Peyer's patch (tissue), 4 donors: ENCODE data around the gene RAD51C.

ENCODE experiments used
- CTCF ChIP-seq, 6 experiments: fragments of 450-650 bp in 4 of 6; fragments of 200-600 bp in 2 of 6; sonication (generic) in 1 of 6; IDR thresholded peaks; one replicate each; pipeline ENCODE4 v1.5.1; 2017 to 2019; ENCODE audit warnings: antibody characterized with exemption in 6 of 6, mild to moderate bottlenecking in 3 of 6, moderate library complexity in 1 of 6
- POLR2A ChIP-seq, 2 donors: fragments of 450-650 bp; IDR thresholded peaks; one replicate each; pipeline ENCODE4 v1.5.1; 2017; ENCODE audit warnings: antibody characterized with exemption in 2 of 2, mild to moderate bottlenecking in 2 of 2, moderate library complexity in 2 of 2

- TF ChIP-seq CTCF (IDR thresholded peaks at IDR 0.05) (no peak), POLR2A (IDR thresholded peaks at IDR 0.05) (no peak)
These were observed 48.8 kb downstream of the RAD51C start for GRCh38 chr17:58741121-58741625.
